SH-SY5Y (cell line): Measurements from ENCODE around the gene ARFGEF2.

Experiments
- GATA2 ChIP-seq: IDR thresholded peaks from 2 replicates; pipeline ENCODE4 v1.6.1; 2011; ENCODE audit warnings: mild to moderate bottlenecking, low read depth, low read length
- GATA3 ChIP-seq: IDR thresholded peaks from 2 replicates; pipeline ENCODE4 v1.6.1; 2011; ENCODE audit warnings: low read depth, mild to moderate bottlenecking, low read length, moderate library complexity

- TF ChIP-seq GATA2, result no peak
- no peak for TF ChIP-seq GATA3
Observed at GRCh38 chr20:48958743-48959142, 37.2 kb downstream of the ARFGEF2 start.
